Stimulated activated CD4-positive, alpha-beta T cell treated with anti-CD3 and anti-CD28 coated beads, Interleukin-1b, Interleukin-23, amount 100 ng/mL, for 4 hours (primary cell): ENCODE results near the gene ATP5ME.
"Not testable (repeated sequence)": the region's sequence is repeated elsewhere in the genome, so short reads cannot be mapped to it uniquely, and the experiment has no call there.

Experiments used
- DNase-seq, 2 donors: peaks; one replicate each; pipeline ENCODE4 v3.0.0-alpha.2; 2020; ENCODE audit warnings: low read depth in 2 of 2

The ATP5ME gene

DNA sequence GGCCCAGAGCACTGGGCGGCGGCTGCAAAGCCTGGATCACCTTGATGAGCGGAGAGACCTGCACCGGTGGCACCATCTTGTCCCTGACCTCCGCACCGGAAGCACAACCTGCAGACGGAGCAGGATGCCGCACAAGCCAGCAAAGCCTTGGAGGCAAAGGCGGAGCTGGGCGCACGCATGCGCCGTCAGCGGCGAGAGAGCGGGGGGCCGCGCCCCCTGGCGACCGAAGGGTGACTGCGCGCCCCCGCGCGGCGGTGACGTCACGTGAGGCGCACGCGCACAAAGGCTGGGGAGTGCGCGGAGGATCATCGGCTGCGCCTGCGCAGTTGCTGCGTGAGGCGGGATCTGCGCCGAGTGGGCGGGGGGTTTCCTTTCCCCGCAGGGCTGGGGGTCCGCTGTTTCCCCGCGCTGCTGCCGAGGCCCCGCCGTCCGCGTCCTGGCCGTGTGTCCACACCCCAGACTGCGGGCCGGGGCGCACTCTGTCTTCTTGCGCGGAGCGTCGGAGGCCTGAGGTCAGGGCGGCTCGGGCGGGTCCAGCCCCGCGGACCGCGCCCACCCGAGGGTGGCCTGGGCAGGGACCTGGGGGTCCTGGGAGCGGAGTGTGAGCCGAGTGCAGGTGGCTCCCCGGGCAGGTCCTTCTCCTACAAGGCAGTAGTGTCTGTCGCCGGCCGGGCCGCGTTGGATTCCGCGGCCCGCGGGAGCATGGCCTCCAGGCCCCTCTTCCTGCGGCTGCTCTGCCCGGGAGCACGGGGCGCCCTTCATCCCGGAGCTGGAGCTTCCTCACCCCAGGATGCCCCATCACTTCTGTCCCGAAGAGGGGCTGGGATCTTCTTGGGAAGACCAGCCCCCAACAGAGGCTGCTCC, at the start of gene ATP5ME, which contains the start of gene MYL5:
ATP5ME (minus strand) TSS at position 105 of the 864 bp plus-strand sequence; CDS start at position 76, 29 bp downstream.
MYL5 (plus strand) TSS at position 371 of the 864 bp plus-strand sequence. CDS start 3,485 bp downstream, outside the sequence.
- DNase-seq = peak; percentile 97 to 99

- DNase-seq = no peak
Measured at GRCh38 chr4:722851-723360, 48.8 kb upstream of the ATP5ME start.

GRCh38 chr4:722169-722725, 48.2 kb upstream of the ATP5ME start:
- DNase-seq = no peak

DNA sequence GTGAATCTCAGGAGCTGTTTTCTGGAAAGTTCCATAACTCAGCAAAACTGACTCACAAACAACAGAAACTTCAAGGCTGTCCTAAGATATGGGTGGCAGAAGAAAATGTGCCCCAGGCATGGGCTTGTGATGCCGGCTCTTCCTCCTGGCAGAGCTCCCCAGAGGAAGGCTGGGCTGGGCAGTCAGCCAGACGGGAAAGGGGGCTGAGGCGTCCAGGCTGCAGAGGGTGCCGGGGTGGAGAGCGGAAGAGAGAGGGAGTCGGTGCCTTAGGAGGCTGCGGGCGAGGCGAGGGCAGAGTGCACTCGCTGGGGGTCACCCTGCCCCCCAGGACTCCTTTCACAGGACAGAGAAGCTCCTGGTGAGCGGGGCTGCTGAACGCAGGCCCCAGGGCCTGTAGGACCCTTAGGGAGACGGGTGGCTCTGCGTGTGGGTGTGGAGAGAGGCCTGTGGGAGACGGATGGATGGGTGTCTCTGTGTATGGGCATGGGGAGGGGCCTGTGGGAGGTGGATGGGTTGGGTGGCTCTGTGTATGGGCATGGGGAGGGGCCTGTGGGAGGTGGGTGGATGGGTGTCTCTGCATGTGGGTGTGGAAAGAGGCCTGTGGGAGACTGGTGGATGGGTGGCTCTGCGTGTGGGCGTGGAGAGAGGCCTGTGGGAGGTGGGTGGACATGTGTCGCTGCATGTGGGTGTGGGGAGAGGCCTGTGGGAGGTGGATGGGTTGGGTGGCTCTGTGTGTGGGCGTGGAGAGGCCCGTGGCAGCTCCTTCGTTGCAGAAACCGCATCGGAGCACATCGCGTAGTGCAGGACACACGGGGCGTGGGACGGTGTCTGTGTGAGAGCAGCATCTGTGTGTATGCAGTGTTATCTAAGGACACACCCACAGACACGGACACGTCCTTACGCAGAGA, 47.4 kb upstream of the ATP5ME start:
- DNase-seq = no peak

DNA sequence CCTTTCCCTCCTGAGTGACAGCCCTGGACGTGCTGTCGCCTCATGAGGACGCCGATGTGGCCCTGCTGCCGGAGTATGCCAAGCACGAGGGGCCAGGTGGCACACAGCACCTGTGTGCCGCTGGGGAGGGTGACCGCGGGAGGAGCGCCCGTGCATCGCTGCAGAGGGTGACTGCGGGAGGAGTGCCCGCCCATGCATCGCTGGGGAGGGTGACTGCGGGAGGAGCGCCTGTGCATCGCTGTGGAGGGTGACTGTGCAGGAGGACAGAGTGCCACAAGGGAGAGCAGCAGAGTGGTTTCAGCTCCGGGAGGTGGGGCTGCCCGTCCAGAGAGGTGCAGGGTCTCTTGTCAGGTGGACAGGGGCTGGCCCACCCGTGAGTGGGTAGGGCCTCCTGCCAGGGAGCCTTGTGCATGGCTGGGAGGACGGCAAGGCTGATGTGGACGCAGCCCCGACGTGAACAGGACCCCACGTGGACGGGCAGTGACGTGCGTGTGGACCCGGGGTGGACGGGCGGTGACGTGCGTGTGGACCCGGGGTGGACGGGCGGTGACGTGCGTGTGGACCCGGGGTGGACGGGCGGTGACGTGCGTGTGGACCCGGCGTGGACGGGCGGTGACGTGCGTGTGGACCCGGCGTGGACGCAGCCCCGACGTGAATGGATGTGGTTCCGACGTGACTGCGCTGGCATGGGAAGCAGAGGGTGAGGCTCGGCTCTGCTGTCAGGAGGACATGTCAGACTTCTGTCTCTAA, 46.2 kb upstream of the ATP5ME start:
- no peak for DNase-seq

GRCh38 chr4:718460-718859, 44.4 kb upstream of the ATP5ME start:
- no peak for DNase-seq

DNA sequence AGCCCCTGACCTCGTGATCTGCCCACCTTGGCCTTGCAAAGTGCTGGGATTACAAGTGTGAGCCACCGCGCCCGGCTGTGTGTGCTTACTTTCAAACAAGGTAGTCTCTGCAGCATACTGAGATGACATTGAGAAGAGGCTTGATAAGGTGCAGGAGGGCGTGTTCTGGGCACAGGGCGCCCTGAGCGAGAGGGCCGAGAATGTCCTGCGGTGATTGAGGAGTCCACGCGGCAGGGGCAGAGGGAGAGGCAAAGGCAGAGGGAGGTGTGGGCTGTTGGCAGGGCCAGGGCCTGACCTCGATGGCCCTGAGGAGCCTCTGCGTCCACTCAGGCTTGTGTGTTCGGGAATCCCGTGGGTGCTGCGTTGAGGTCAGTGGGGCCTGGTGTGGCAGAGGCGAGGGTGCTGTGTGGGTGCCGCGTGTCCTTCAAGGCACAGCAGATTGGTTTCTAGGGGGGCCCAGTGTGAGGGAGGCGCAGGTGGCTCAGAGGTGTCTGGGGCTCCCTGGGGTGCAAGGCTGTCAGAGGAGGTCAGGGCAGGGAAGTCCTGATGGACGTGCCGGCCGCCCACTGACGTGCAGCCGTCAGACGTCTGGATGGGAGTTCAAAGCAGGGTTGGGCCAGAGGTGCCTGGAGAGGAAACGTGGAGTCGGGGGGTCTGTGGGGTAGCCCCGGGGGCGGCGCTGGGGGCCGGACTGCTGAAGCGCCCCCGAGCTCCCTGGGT, 43.7 kb upstream of the ATP5ME start:
- no peak for DNase-seq

GRCh38 chr4:714087-714486, 40.0 kb upstream of the ATP5ME start:
- DNase-seq = no peak

DNA sequence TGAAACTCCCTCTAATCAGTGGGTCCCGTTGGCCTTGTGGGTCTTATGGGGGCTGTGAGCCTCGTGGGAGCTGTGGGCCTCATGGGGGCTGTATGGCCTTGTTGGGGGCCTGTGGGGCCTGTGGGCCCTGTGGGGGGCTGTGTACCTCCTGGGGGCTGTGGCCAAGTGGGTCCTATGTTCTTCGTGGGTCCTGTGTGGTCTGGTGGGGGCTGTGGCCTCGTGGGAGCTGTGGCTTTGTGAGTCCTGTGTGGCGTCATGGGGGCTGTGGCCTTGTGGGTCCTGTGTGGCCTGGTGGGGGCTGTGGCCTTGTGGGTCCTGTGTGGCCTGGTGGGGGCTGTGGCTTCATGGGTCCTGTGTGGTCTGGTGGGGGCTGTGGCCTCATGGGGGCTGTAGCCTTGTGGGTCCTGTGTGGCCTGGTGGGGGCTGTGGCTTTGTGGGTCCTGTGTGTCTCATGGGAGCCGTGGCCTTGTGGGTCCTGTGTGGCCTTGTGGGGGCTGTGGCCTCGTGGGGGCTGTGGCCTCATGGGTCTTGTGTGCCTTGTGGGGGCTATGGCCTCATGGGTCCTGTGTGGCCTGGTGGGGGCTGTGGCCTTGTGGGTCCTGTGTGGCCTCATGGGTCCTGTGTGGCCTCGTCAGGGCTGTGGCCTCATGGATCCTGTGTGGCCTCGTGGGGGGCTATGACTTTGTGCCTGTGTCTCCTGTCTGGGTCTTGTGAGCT, 39.0 kb upstream of the ATP5ME start:
- DNase-seq = no peak

DNA sequence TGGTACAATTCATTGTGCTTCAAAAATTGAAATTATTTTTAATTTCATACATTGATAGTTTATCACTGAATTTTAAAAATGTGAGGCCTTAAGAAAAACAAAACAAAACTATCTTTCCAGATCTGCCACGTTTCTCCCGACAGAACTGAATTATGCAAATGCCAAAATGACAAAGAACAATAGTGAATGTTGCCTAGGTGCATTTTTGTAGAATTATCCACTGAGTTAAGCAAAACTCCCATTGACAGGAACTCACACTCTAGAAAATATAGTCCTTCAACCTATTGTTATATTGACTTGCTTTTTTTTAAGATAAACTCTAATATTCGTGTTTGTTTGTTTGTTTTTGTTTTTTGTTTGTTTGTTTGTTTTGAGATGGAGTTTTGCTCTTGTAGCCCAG, 38.0 kb upstream of the ATP5ME start:
- DNase-seq = no peak

GRCh38 chr4:710916-711315, 36.8 kb upstream of the ATP5ME start:
- DNase-seq = no peak

GRCh38 chr4:710116-710515, 36.0 kb upstream of the ATP5ME start:
- no peak for DNase-seq

- DNase-seq = no peak
Measured at GRCh38 chr4:709348-709747, 35.3 kb upstream of the ATP5ME start.

- no peak for DNase-seq
Measured at GRCh38 chr4:708631-708933, 34.5 kb upstream of the ATP5ME start.

DNA sequence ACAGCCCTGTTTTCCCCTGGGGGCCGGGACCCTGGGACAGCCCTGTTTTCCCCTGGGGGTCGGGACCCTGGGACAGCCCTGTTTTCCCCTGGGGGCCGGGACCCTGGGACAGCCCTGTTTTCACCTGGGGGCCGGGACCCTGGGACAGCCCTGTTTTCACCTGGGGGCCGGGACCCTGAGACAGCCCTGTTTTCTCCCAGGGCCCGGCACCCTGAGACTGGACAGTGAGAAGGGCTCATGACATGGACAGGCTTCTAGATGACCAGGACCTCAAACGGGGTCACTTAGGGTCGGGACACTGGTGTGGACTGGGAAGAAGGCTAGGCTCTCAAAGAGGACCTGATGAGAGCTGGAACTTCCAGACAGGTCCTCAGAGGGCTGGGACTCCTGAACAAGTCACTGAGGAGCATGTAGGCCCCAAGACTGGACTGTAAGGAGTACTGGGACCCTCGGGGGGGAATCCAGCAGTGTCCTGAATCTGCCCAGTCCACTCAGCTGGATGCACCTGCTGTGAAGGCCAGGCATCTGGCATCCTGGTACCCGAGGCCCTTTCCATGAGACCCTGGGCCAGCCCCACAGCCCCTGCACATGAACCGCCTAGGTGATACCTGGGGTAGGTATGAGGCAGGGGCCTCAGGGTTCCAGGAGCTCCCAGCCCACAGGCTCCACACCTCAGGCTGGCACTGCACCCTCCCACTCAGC, 34.0 kb upstream of the ATP5ME start:
- DNase-seq = no peak

GRCh38 chr4:706834-707598, 32.9 kb upstream of the ATP5ME start:
- no peak for DNase-seq

- DNase-seq = not testable (repeated sequence)
Measured at GRCh38 chr4:706083-706633, 32.1 kb upstream of the ATP5ME start.
